Esophagus muscularis mucosa (tissue), 4 donors: ENCODE results near the gene SLC2A5. TPM values are rescaled to one million over a fixed set of nuclear protein-coding genes. Genes with fewer than 3 reads are reported as not detected.

Experiments
- DNase-seq: peaks from one replicate; pipeline ENCODE4 v3.0.0-alpha.2; 2017; ENCODE audit errors: extremely low spot score
- H3K27ac ChIP-seq, 4 donors: fragments of 200-600 bp; sonication (generic); replicated peaks in 1 of 4; 1 replicate in 3 of 4; 2 replicates in 1 of 4; pipeline ENCODE4 v1.5.1; 2016 to 2019; ENCODE audit warnings: mild to moderate bottlenecking in 1 of 4
- H3K27me3 ChIP-seq, 4 donors: fragments of 200-600 bp; sonication (generic); one replicate each; pipeline versions ENCODE4 v1.5.1 to v1.6.0; 2016 to 2019
- H3K36me3 ChIP-seq, 4 donors: fragments of 200-600 bp; sonication (generic); one replicate each; pipeline ENCODE4 v1.5.1; 2016 to 2019
- H3K4me1 ChIP-seq, 4 donors: fragments of 200-600 bp; sonication (generic); one replicate each; pipeline ENCODE4 v1.5.1; 2016 to 2019
- H3K4me3 ChIP-seq, 4 donors: fragments of 200-600 bp; sonication (generic); 1 replicate in 2 of 4; 2 replicates in 2 of 4; pipeline ENCODE4 v1.5.1; 2016 to 2019; ENCODE audit warnings: mild to moderate bottlenecking in 4 of 4, moderate library complexity in 1 of 4
- H3K9me3 ChIP-seq, 4 donors: fragments of 200-600 bp; sonication (generic); 1 replicate in 3 of 4; 2 replicates in 1 of 4; pipeline ENCODE4 v1.5.1; 2016 to 2019
- EP300 ChIP-seq: sonication (generic); formaldehyde crosslinking; IDR thresholded peaks from one replicate; pipeline ENCODE4 v1.6.1; 2017; ENCODE audit warnings: antibody characterized with exemption
- POLR2A ChIP-seq: fragments of 450-650 bp; IDR thresholded peaks from one replicate; pipeline ENCODE4 v1.6.1; 2017; ENCODE audit warnings: antibody characterized with exemption, moderate library complexity, mild to moderate bottlenecking, low read depth
- POLR2AphosphoS5 ChIP-seq, 2 donors: sonication (generic); formaldehyde crosslinking; IDR thresholded peaks; one replicate each; pipeline ENCODE4 v1.6.1; 2017; ENCODE audit warnings: antibody characterized with exemption in 2 of 2
- WGBS: methylation state at CpG from one replicate; pipeline ENCODE4 v1.1.5; 2018; 5-methylcytosine and 5-hydroxymethylcytosine counted together
- intact Hi-C: fragments of 100-400 bp; cut with DNase I; formaldehyde crosslinking; loops from one replicate; pipeline ENCODE4 v1.15.1; 2023
- total RNA-seq, 4 donors: library from RNA; depleted of rRNA; stranded (reverse); fragments of >200 nt; gene quantifications; one replicate each; pipeline versions ENCODE4 v1.1.0 to v1.2.1, GENCODE V29; 2016
- TF ChIP-seq, protein P1 (sequence below), 3 experiments: fragments of 200-600 bp in 2 of 3; fragments of 450-650 bp in 1 of 3; sonication (generic) in 2 of 3; IDR thresholded peaks; one replicate each; pipeline ENCODE4 v1.5.1; 2017 to 2019; ENCODE audit warnings: antibody characterized with exemption in 3 of 3, mild to moderate bottlenecking in 2 of 3, moderate library complexity in 1 of 3

SLC2A5 gene
- total RNA-seq, 4 donors from 2014 or later: 0.06 to 2.0 (median 0.57) TPM; not detected in 1

DNA sequence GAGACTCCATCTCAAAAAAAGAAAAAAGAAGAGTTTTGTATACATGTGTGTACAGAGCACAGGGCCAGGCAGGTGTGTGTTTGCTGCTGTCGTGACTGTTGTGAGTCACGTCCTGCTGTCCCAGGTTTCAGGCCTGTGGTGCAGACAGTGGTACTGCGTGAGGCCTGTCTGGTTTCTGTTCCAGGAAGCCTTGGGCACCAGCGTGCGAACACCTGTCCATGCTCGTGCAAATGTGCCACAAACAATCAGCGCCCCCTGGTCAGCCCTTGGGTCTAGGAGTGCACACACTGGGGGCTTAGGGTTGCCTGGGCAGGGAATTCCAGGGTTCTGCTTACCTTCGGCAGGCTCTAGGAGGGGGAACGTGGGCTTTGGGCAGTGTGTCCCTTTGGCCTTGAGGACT, 42.5 kb upstream of the SLC2A5 start:
- H3K9me3 ChIP-seq: no peaks in the 10 kb centered on the region
- intact Hi-C loops: loop anchor here (2.0 kb wide), 1 partner anchor 85 kb away; no protein-coding TSS in a partner anchor

DNA sequence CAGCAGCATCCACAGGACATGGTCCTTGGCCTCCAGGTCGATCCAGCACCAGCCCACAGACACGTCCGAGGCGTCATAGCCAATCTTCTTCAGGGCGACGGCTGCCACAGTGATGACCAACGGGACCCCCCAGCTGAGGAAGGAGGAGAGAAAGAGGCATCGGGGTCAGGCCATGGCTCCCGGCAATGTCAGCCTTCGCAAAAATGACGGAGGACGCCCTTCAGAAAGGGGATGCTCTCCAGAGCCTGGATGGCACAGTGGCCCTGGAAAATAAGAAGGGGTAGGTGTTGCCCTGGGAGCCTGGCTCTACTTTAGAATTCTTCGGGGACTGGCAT, 41.9 kb upstream of the SLC2A5 start:
- Histone ChIP-seq H3K4me1 (peaks cover 9 to 24% (median 17%) of the 10 kb centered on the region in 4 donors), H3K9me3 (no peaks in the 10 kb centered on the region), H3K27me3 (no peaks in the 10 kb centered on the region), H3K4me3 (no peak overlapping the region), H3K27ac (no peak overlapping the region), H3K36me3 (peaks cover 0 to 22% (median 14%) of the 10 kb centered on the region in 4 donors)
- DNase-seq: no peak
- intact Hi-C loops: loop anchor here (2.0 kb wide), 1 partner anchor 85 kb away; no protein-coding TSS in a partner anchor
- TF ChIP-seq, protein P1, sequence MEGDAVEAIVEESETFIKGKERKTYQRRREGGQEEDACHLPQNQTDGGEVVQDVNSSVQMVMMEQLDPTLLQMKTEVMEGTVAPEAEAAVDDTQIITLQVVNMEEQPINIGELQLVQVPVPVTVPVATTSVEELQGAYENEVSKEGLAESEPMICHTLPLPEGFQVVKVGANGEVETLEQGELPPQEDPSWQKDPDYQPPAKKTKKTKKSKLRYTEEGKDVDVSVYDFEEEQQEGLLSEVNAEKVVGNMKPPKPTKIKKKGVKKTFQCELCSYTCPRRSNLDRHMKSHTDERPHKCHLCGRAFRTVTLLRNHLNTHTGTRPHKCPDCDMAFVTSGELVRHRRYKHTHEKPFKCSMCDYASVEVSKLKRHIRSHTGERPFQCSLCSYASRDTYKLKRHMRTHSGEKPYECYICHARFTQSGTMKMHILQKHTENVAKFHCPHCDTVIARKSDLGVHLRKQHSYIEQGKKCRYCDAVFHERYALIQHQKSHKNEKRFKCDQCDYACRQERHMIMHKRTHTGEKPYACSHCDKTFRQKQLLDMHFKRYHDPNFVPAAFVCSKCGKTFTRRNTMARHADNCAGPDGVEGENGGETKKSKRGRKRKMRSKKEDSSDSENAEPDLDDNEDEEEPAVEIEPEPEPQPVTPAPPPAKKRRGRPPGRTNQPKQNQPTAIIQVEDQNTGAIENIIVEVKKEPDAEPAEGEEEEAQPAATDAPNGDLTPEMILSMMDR (IDR thresholded peaks at IDR 0.05): no peak
- WGBS: 100% methylated on average over 6 of the region's 13 CpGs

More for the DNA sequence above, 42.5 kb upstream of the SLC2A5 start:
- H3K4me1 ChIP-seq: peaks cover 7 to 21% (median 15%) of the 10 kb centered on the region in 4 donors
- no peak overlapping the region for H3K4me3 ChIP-seq
- TF ChIP-seq, protein P1 (IDR thresholded peaks at IDR 0.05): no peak
- TF ChIP-seq EP300 (no peak), POLR2AphosphoS5 (IDR thresholded peaks at IDR 0.05) (no peak), POLR2A (no peak)
- 94% methylated on average over 8 of the region's 9 CpGs for WGBS
- H3K36me3 ChIP-seq: peaks cover 0 to 22% (median 12%) of the 10 kb centered on the region in 4 donors
- DNase-seq: no peak
- no peaks in the 10 kb centered on the region for H3K27me3 ChIP-seq
- no peak overlapping the region for H3K27ac ChIP-seq

DNA sequence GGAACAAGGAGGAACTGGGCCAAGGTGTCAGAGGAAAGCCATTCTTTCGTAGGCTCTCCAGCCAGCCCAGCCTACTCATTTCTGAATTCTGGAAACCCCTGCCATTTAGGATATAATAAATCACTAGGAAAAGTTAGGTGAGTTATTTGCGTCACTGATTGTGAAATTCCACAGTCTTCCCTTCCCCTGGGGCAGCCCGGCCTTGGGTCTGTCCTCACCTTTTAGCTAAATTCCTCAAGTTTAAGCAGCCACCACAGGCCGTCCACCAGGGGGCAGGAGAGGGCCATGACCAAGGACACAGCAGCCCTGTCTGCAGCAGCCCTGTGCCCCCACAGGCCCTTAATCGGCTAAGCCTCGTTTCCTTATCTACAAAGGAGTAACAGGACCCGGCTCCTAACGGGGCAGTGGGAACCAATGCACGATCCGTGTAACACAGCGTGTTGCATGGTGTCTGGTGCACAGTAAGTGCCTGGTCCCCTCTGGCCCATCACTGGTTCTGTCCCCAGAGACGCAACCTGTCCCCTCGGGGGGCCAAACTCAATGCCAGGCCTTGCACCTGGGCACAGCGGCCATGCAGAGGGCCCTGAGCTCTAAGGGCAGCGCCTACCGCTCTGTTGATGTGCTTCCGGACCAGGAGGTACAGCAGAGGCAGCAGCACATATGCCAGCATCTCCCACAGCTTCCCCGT, 41.4 kb upstream of the SLC2A5 start:
- Histone ChIP-seq H3K4me3 (no peak overlapping the region), H3K9me3 (no peaks in the 10 kb centered on the region), H3K36me3 (peaks cover 0 to 22% (median 16%) of the 10 kb centered on the region in 4 donors), H3K27ac (no peak overlapping the region), H3K4me1 (peaks cover 9 to 24% (median 17%) of the 10 kb centered on the region in 4 donors), H3K27me3 (no peaks in the 10 kb centered on the region)
- intact Hi-C loops: loop anchor here (2.0 kb wide), 1 partner anchor 86 kb away; no protein-coding TSS in a partner anchor
- WGBS: 39% methylated on average over 14 of the region's 18 CpGs
- DNase-seq: peak; percentile 97
- TF ChIP-seq POLR2A (no peak), EP300 (no peak), POLR2AphosphoS5 (IDR thresholded peaks at IDR 0.05) (peak in 1 of 2 donors; percentile 44)
- TF ChIP-seq, protein P1 (IDR thresholded peaks at IDR 0.05): peak; percentile 89 to 95 (median 91)

DNA sequence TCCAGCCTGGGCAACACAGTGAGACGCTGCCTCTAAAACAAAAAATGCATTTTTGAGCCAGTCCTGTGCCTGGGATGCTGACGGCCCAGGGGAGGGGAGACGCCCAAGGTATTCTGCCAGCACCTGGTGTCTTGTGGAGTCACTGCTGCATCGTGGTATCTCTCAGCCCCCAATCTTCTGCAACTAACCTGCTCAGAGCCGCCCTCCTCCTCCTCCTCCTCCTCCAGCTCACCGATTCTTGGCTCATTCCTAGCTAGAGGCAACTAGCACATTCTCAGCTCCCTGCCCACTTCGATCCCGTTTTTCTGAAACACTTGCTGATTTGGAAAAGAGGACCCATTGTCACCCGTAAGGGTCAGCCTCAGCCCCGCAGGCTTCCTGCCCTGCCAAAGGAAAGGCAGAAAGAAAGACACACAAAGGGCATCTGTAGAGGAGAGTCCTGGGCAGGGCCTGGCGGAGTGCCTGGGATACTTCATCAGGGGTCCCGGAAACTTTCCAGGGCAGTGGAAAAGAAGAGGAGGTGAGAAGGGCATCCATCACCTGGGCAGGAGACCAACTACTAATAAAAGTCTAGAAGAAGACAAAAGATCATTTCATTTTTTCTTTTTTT, 38.7 kb upstream of the SLC2A5 start:
- H3K4me1 ChIP-seq: peaks cover 9 to 24% (median 17%) of the 10 kb centered on the region in 4 donors
- no peaks in the 10 kb centered on the region for H3K27me3 ChIP-seq
- H3K27ac ChIP-seq: no peak overlapping the region
- H3K4me3 ChIP-seq: no peak overlapping the region
- no peak for DNase-seq
- TF ChIP-seq EP300 (no peak), POLR2AphosphoS5 (IDR thresholded peaks at IDR 0.05) (no peak), POLR2A (no peak)
- TF ChIP-seq, protein P1 (IDR thresholded peaks at IDR 0.05): no peak
- peaks cover 8 to 44% (median 37%) of the 10 kb centered on the region in 4 donors for H3K36me3 ChIP-seq
- intact Hi-C loops: loop anchor here (10.0 kb wide), 1 partner anchor 193 kb away; no protein-coding TSS in a partner anchor
- WGBS: 94% methylated on average over 12 of the region's 12 CpGs
- no peaks in the 10 kb centered on the region for H3K9me3 ChIP-seq
